ENCODE data around the gene AICDA. TPM values are rescaled to one million over a fixed set of nuclear protein-coding genes. Genes with fewer than 3 reads are reported as not detected.
"Not testable (repeated sequence)": the region's sequence is repeated elsewhere in the genome, so short reads cannot be mapped to it uniquely, and the experiment has no call there.

AICDA gene
- total RNA-seq, 4 donors from 2014 or later = not detected

GRCh38 chr12:8596561-8596960, 16.1 kb downstream of the AICDA start:
- no peak for TF ChIP-seq POLR2A (IDR thresholded peaks at IDR 0.05)
- TF ChIP-seq CTCF (IDR thresholded peaks at IDR 0.05) = no peak
- Histone ChIP-seq H3K36me3 (no peaks in the 10 kb centered on the region), H3K4me3 (no peak overlapping the region), H3K4me1 (no peaks in the 10 kb centered on the region), H3K27ac (no peak overlapping the region), H3K9me3 (no peaks in the 10 kb centered on the region), H3K27me3 (peaks cover 0 to 4% (median 0%) of the 10 kb centered on the region in 4 donors)
- WGBS, 2 donors = 59 to 62% methylated on average over 3 of the region's 3 CpGs
- DNase-seq = no peak
- intact Hi-C loops (cut with DNase I) = no loop called here

- DNase-seq = no peak
- Histone ChIP-seq H3K27ac (no peak overlapping the region), H3K4me3 (no peak overlapping the region), H3K9me3 (no peaks in the 10 kb centered on the region), H3K36me3 (no peaks in the 10 kb centered on the region), H3K27me3 (peaks cover 0 to 4% (median 0%) of the 10 kb centered on the region in 4 donors), H3K4me1 (no peaks in the 10 kb centered on the region)
- intact Hi-C loops (cut with DNase I) = no loop called here
- TF ChIP-seq CTCF (IDR thresholded peaks at IDR 0.05) (no peak), POLR2A (IDR thresholded peaks at IDR 0.05) (no peak)
- 51 to 61% methylated on average over 8 of the region's 8 CpGs for WGBS, 2 donors
These were observed 18.6 kb downstream of the AICDA start for GRCh38 chr12:8594072-8594471.

- Histone ChIP-seq H3K4me3 (no peak overlapping the region), H3K27me3 (peaks cover 0 to 4% (median 0%) of the 10 kb centered on the region in 4 donors), H3K27ac (no peak overlapping the region), H3K4me1 (no peaks in the 10 kb centered on the region), H3K36me3 (no peaks in the 10 kb centered on the region), H3K9me3 (no peaks in the 10 kb centered on the region)
- TF ChIP-seq CTCF (IDR thresholded peaks at IDR 0.05) = no peak
- no peak for TF ChIP-seq POLR2A (IDR thresholded peaks at IDR 0.05)
- no peak for DNase-seq
- intact Hi-C loops (cut with DNase I) = no loop called here
- WGBS, 2 donors = 52 to 78% methylated on average over 2 of the region's 2 CpGs
These were observed 19.4 kb downstream of the AICDA start for GRCh38 chr12:8593246-8593645.

GRCh38 chr12:8590842-8591545, 21.7 kb downstream of the AICDA start:
- WGBS, 2 donors = 56 to 58% methylated on average over 10 of the region's 10 CpGs
- no peak overlapping the region for H3K27ac ChIP-seq
- intact Hi-C loops (cut with DNase I) = no loop called here
- H3K4me1 ChIP-seq = no peaks in the 10 kb centered on the region
- H3K36me3 ChIP-seq = no peaks in the 10 kb centered on the region
- TF ChIP-seq CTCF (IDR thresholded peaks at IDR 0.05) (no peak), POLR2A (IDR thresholded peaks at IDR 0.05) (no peak)
- H3K27me3 ChIP-seq = peaks cover 0 to 4% (median 0%) of the 10 kb centered on the region in 4 donors
- no peak for DNase-seq
- H3K9me3 ChIP-seq = no peaks in the 10 kb centered on the region
- no peak overlapping the region for H3K4me3 ChIP-seq

- Histone ChIP-seq H3K36me3 (no peaks in the 10 kb centered on the region), H3K27me3 (peaks cover 0 to 4% (median 0%) of the 10 kb centered on the region in 4 donors), H3K9me3 (no peaks in the 10 kb centered on the region), H3K4me3 (no peak overlapping the region), H3K4me1 (no peaks in the 10 kb centered on the region), H3K27ac (no peak overlapping the region)
- no peak for DNase-seq
- TF ChIP-seq POLR2A (IDR thresholded peaks at IDR 0.05) (no peak), CTCF (IDR thresholded peaks at IDR 0.05) (no peak)
- intact Hi-C loops (cut with DNase I) = no loop called here
- 65 to 71% methylated on average over 7 of the region's 7 CpGs for WGBS, 2 donors
These were observed 23.0 kb downstream of the AICDA start for GRCh38 chr12:8589679-8590078.

- DNase-seq; H3K9me3 ChIP-seq; H3K4me3 ChIP-seq; H3K27ac ChIP-seq; H3K36me3 ChIP-seq; H3K4me1 ChIP-seq; intact Hi-C loops (cut with DNase I); H3K27me3 ChIP-seq: not testable (repeated sequence)
- 81 to 92% methylated on average over 8 to 12 of the region's 13 CpGs for WGBS, 2 donors
These were observed 28.2 kb downstream of the AICDA start for GRCh38 chr12:8584478-8584877.
